Stimulated activated CD4-positive, alpha-beta T cell treated with anti-CD3 and anti-CD28 coated beads, Interleukin-4, amount 100 ng/mL, for 4 hours (primary cell): ENCODE data around the gene EVPL.
"Not testable (repeated sequence)": the region's sequence is repeated elsewhere in the genome, so short reads cannot be mapped to it uniquely, and the experiment has no call there.

ENCODE experiments used
- DNase-seq, 2 experiments: peaks; one replicate each; pipeline ENCODE4 v3.0.0-alpha.2; 2020

The EVPL gene

GRCh38 chr17:76027159-76027839, at the start of gene EVPL:
TSS of gene EVPL (minus strand) at chr17:76027306. CDS start at chr17:76027198, 108 bp downstream.
- DNase-seq = no peak

GRCh38 chr17:76076146-76076764, 49.1 kb upstream of the EVPL start:
- DNase-seq = peak in 1 of 2 experiments; percentile 9

GRCh38 chr17:76075364-76076145, 48.4 kb upstream of the EVPL start:
- DNase-seq = no peak

GRCh38 chr17:76074390-76075363, 47.6 kb upstream of the EVPL start, which contains the start of gene GALR2:
TSS of gene GALR2 (plus strand) at chr17:76074781. CDS start at chr17:76074884, 103 bp downstream.
- DNase-seq = no peak

- peak; percentile 78 to 84 for DNase-seq
Observed at GRCh38 chr17:76072148-76072858, 45.2 kb upstream of the EVPL start, which contains the start of gene SRP68. TSS of gene SRP68 (minus strand) at chr17:76072517. CDS start at chr17:76072491, 26 bp downstream.

- no peak for DNase-seq
Observed at GRCh38 chr17:76071531-76072147, 44.5 kb upstream of the EVPL start.

GRCh38 chr17:76065775-76066174, 38.7 kb upstream of the EVPL start:
- no peak for DNase-seq

- DNase-seq = peak; percentile 40 to 65
Observed at GRCh38 chr17:76063875-76064546, 36.9 kb upstream of the EVPL start.

GRCh38 chr17:76058264-76058663, 31.2 kb upstream of the EVPL start:
- not testable (repeated sequence) for DNase-seq

- DNase-seq = no peak
Observed at GRCh38 chr17:76056882-76057281, 29.8 kb upstream of the EVPL start.

- DNase-seq = no peak
Observed at GRCh38 chr17:76054112-76054476, 27.0 kb upstream of the EVPL start.

GRCh38 chr17:76053246-76054111, 26.4 kb upstream of the EVPL start:
- DNase-seq = peak in 1 of 2 experiments; percentile 16

GRCh38 chr17:76051561-76051960, 24.5 kb upstream of the EVPL start:
- no peak for DNase-seq

GRCh38 chr17:76050538-76051467, 23.7 kb upstream of the EVPL start:
- DNase-seq = no peak

GRCh38 chr17:76049836-76050537, 22.9 kb upstream of the EVPL start:
- DNase-seq = no peak

GRCh38 chr17:76049239-76049638, 22.1 kb upstream of the EVPL start:
- no peak for DNase-seq

- DNase-seq = no peak
Observed at GRCh38 chr17:76048711-76049110, 21.6 kb upstream of the EVPL start.
